Glomerular visceral epithelial cell (primary cell): ENCODE measurements around the gene UXS1.
"Not testable (repeated sequence)": the region's sequence is repeated elsewhere in the genome, so short reads cannot be mapped to it uniquely, and the experiment has no call there.

ENCODE experiments used
- DNase-seq: peaks from one replicate; pipeline ENCODE4 v3.0.0-alpha.2; 2016; ENCODE audit errors: extremely low spot score

Gene UXS1

GRCh38 chr2:106160786-106161261, 33.3 kb downstream of the UXS1 start:
- peak; percentile 46 for DNase-seq

GRCh38 chr2:106159866-106160785, 34.0 kb downstream of the UXS1 start:
- DNase-seq, result no peak

GRCh38 chr2:106158871-106159270, 35.2 kb downstream of the UXS1 start:
- DNase-seq, result no peak

GRCh38 chr2:106158131-106158530, 36.0 kb downstream of the UXS1 start:
- no peak for DNase-seq

GRCh38 chr2:106157416-106157815, 36.7 kb downstream of the UXS1 start:
- DNase-seq, result no peak

GRCh38 chr2:106156305-106157296, 37.5 kb downstream of the UXS1 start:
- no peak for DNase-seq

GRCh38 chr2:106153781-106154180, 40.3 kb downstream of the UXS1 start:
- no peak for DNase-seq

- peak; percentile 50 for DNase-seq
Observed at GRCh38 chr2:106147665-106148064, 46.4 kb downstream of the UXS1 start.

- DNase-seq, result peak; percentile 89
Observed at GRCh38 chr2:106147159-106147558, 46.9 kb downstream of the UXS1 start.

- DNase-seq, result no peak
Observed at GRCh38 chr2:106144621-106145331, 49.3 kb downstream of the UXS1 start.

- no peak for DNase-seq
Observed at GRCh38 chr2:106143495-106144215, 50.4 kb downstream of the UXS1 start.

GRCh38 chr2:106142683-106143082, 51.4 kb downstream of the UXS1 start:
- DNase-seq, result no peak

- DNase-seq, result no peak
Observed at GRCh38 chr2:106140913-106141312, 53.2 kb downstream of the UXS1 start.

GRCh38 chr2:106140113-106140512, 54.0 kb downstream of the UXS1 start:
- no peak for DNase-seq

- DNase-seq, result no peak
Observed at GRCh38 chr2:106139238-106139935, 54.7 kb downstream of the UXS1 start.

- no peak for DNase-seq
Observed at GRCh38 chr2:106138543-106139237, 55.4 kb downstream of the UXS1 start.

GRCh38 chr2:106137731-106138521, 56.2 kb downstream of the UXS1 start:
- no peak for DNase-seq

GRCh38 chr2:106131192-106131591, 62.9 kb downstream of the UXS1 start:
- DNase-seq, result not testable (repeated sequence)
